NT2/D1 (cell line): ENCODE measurements around the gene DMGDH.

Experiments used
- YY1 ChIP-seq: IDR thresholded peaks from 2 replicates; pipeline ENCODE4 v1.6.1; 2011; ENCODE audit not compliant: insufficient read length, insufficient read depth
- ZNF274 ChIP-seq: IDR thresholded peaks from 2 replicates; pipeline ENCODE4 v1.6.1; 2011; ENCODE audit warnings: mild to moderate bottlenecking, low read depth, low read length

DNA sequence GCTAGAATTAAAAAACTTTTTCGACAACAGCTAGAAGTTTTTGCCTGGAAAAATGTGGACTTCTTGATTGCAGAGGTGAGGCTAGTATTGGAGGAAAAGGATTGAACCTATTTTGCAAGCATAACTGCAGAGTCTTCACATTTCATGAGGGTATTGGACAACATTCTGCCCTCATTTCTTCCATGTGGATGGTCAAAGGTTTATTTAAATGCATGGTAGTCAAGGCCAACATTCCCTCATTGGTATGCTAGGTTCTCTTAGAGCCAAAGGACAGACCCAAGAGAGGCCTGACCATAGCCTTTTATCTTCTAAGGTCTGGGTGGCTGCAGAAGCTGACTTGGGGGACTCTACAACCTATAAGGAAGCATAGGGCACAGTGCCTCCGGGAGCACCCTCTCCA is 11.3 kb upstream of the DMGDH start:
- no peak for TF ChIP-seq YY1
- TF ChIP-seq ZNF274: no peak
